ENCODE measurements around the gene TRIM25. TPM values are rescaled to one million over a fixed set of nuclear protein-coding genes. Genes with fewer than 3 reads are reported as not detected.

TRIM25 gene
- 58.3 TPM for total RNA-seq
- polyA plus RNA-seq, result 1 to 10 TPM; 4.6 to 7.8 (median 5.7) TPM

DNA sequence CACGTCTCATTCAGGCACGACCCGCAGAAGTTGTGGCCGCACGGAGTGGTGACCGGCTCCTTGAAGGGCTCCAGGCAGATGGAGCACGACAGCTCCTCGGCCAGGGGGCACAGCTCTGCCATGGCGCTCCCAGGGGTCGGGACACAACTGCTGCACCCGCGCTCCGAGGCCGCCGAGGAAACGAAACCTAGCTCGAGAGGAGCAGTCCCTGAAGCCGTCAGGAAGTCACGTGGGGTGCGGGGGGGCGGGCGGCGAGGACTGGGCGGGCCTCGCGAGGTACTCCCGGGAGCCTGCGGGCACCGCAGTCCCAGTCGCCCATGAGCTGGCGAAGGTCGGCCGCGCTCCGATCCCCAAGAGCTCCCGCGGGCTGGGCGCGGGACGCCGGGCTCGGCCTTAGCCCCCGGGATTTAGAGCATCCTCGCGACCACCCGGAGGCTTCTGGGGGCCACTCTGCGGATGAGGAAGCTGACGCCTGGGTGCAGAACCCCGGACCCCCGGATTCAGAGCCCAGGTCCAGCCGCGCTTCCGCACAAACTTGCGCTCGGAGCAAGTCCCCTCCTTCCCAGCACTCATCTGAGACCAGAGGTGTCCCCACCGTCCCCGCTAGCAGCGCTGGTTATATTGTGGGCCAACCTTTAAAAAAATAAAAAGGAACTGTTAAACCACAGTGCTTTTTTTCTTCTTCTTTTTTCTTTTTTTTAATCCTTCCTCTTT lies at the start of gene TRIM25:
TSS of gene TRIM25 (minus strand) at position 183 of the 714 bp plus-strand sequence. CDS start at position 122, 61 bp downstream.
- ATAC-seq (ENCODE audit: low read depth in 2 of 2) (peak; percentile 87 to 88), DNase-seq (peak; percentile 81 to 94 (median 85))
- H3K9me3 ChIP-seq (ENCODE audit: control insufficient read depth in 2 of 2, low read length in 2 of 2), result peaks cover 0 to 7% of the 10 kb centered on the region in 2 experiments
- peak within 1 kb of the TSS; percentile 88 for H3K4me3 ChIP-seq (ENCODE audit: low read depth, low read length)
- peak within 1 kb of the TSS; percentile 80 for H3K27ac ChIP-seq (ENCODE audit: insufficient read depth, low read length, poor library complexity, severe bottlenecking)
- Mint-ChIP-seq H3K36me3 (peaks cover 6% of the 10 kb centered on the region), H3K9me3 (peaks cover 0 to 5% (median 0%) of the 10 kb centered on the region in 7 donors), H3K4me1 (peaks cover 7 to 53% (median 38%) of the 10 kb centered on the region in 4 donors), H3K4me3 (peak within 1 kb of the TSS; percentile 90 to 100 (median 96)), H3K27me3 (no peaks in the 10 kb centered on the region), H3K27ac (peak within 1 kb of the TSS; percentile 89 to 98 (median 97))
- H3K27me3 ChIP-seq (ENCODE audit: control insufficient read depth, insufficient read depth, low read length), result no peaks in the 10 kb centered on the region
- no peaks in the 10 kb centered on the region for H3K36me3 ChIP-seq (ENCODE audit: control insufficient read depth, insufficient read depth, low read length)
- peaks cover 53% of the 10 kb centered on the region for H3K4me1 ChIP-seq (ENCODE audit: control insufficient read depth, insufficient read depth, low read length, poor library complexity, severe bottlenecking)

GRCh38 chr17:56960596-56961538 lies 47.0 kb upstream of the TRIM25 start, which contains the start of gene COIL:
Gene COIL (minus strand): TSS chr17:56961050. CDS start chr17:56961019, 31 bp downstream.
- Mint-ChIP-seq H3K4me3 (peak within 1 kb of the TSS; percentile 90 to 91 (median 90)), H3K9me3 (peaks cover 0 to 3% (median 0%) of the 10 kb centered on the region in 7 donors), H3K27me3 (peaks cover 9% of the 10 kb centered on the region), H3K36me3 (peaks cover 8% of the 10 kb centered on the region), H3K27ac (peak within 1 kb of the TSS; percentile 43 to 94 (median 90)), H3K4me1 (peaks cover 11 to 37% (median 20%) of the 10 kb centered on the region in 4 donors)
- DNase-seq (peak; percentile 85 to 94 (median 93)), ATAC-seq (ENCODE audit: low read depth in 2 of 2) (peak; percentile 98 to 99)
- peaks cover 15% of the 10 kb centered on the region for H3K4me1 ChIP-seq (ENCODE audit: control insufficient read depth, insufficient read depth, low read length, poor library complexity, severe bottlenecking)
- H3K4me3 ChIP-seq (ENCODE audit: low read depth, low read length), result peak within 1 kb of the TSS; percentile 80
- H3K9me3 ChIP-seq (ENCODE audit: control insufficient read depth in 2 of 2, low read length in 2 of 2), result no peaks in the 10 kb centered on the region
- H3K36me3 ChIP-seq (ENCODE audit: control insufficient read depth, insufficient read depth, low read length), result peaks cover 6% of the 10 kb centered on the region
- peak within 1 kb of the TSS; percentile 90 for H3K27ac ChIP-seq (ENCODE audit: insufficient read depth, low read length, poor library complexity, severe bottlenecking)
- H3K27me3 ChIP-seq (ENCODE audit: control insufficient read depth, insufficient read depth, low read length), result no peaks in the 10 kb centered on the region

DNA sequence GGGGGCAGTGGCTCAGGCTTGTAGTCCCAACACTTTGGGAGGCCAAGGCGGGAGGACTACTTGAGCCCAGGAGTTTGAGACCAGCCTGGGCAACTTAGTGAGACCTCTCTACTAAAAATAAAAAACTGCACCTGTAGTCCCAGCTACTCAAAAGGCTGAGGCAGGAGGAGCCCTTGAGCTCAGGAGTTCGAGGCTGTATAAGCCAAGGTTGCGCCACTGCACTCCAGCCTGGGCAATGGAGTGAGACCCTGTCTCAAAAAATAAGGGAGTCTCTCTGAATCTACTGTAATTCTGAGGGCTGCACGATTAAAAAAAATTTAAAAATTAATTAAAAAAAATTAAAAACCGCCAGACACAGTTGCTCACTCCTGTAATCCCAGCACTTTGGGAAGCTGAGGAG lies 43.1 kb upstream of the TRIM25 start:
- Mint-ChIP-seq H3K4me3 (no peak overlapping the region), H3K27me3 (no peaks in the 10 kb centered on the region), H3K4me1 (peaks cover 15 to 54% (median 26%) of the 10 kb centered on the region in 4 donors), H3K9me3 (no peaks in the 10 kb centered on the region), H3K36me3 (peaks cover 8% of the 10 kb centered on the region), H3K27ac (no peak overlapping the region)
- Histone ChIP-seq H3K9me3 (ENCODE audit: control insufficient read depth in 2 of 2, low read length in 2 of 2) (no peaks in the 10 kb centered on the region), H3K27me3 (ENCODE audit: control insufficient read depth, insufficient read depth, low read length) (no peaks in the 10 kb centered on the region), H3K4me3 (ENCODE audit: low read depth, low read length) (no peak overlapping the region), H3K27ac (ENCODE audit: insufficient read depth, low read length, poor library complexity, severe bottlenecking) (no peak overlapping the region), H3K4me1 (ENCODE audit: control insufficient read depth, insufficient read depth, low read length, poor library complexity, severe bottlenecking) (peaks cover 15% of the 10 kb centered on the region), H3K36me3 (ENCODE audit: control insufficient read depth, insufficient read depth, low read length) (peaks cover 6% of the 10 kb centered on the region)
- ATAC-seq (ENCODE audit: low read depth in 2 of 2) (no peak), DNase-seq (no peak)

GRCh38 chr17:56949595-56949994 lies 35.7 kb upstream of the TRIM25 start:
- no peaks in the 10 kb centered on the region for H3K27me3 ChIP-seq (ENCODE audit: control insufficient read depth, insufficient read depth, low read length)
- H3K4me1 ChIP-seq (ENCODE audit: control insufficient read depth, insufficient read depth, low read length, poor library complexity, severe bottlenecking), result no peaks in the 10 kb centered on the region
- peak in 1 of 3 donors; percentile 47 for DNase-seq
- Mint-ChIP-seq H3K27me3 (no peaks in the 10 kb centered on the region), H3K9me3 (peaks cover 0 to 1% (median 0%) of the 10 kb centered on the region in 7 donors), H3K4me1 (peaks cover 14 to 35% (median 19%) of the 10 kb centered on the region in 4 donors), H3K27ac (peak overlapping the region; percentile 21 to 72 (median 38)), H3K4me3 (no peak overlapping the region), H3K36me3 (peaks cover 31% of the 10 kb centered on the region)
- peaks cover 38% of the 10 kb centered on the region for H3K36me3 ChIP-seq (ENCODE audit: control insufficient read depth, insufficient read depth, low read length)
- H3K27ac ChIP-seq (ENCODE audit: insufficient read depth, low read length, poor library complexity, severe bottlenecking), result no peak overlapping the region
- no peak for ATAC-seq (ENCODE audit: low read depth in 2 of 2)
- no peak overlapping the region for H3K4me3 ChIP-seq (ENCODE audit: low read depth, low read length)
- no peaks in the 10 kb centered on the region for H3K9me3 ChIP-seq (ENCODE audit: control insufficient read depth in 2 of 2, low read length in 2 of 2)

GRCh38 chr17:56948491-56948890 lies 34.6 kb upstream of the TRIM25 start:
- Histone ChIP-seq H3K36me3 (ENCODE audit: control insufficient read depth, insufficient read depth, low read length) (peaks cover 46% of the 10 kb centered on the region), H3K27ac (ENCODE audit: insufficient read depth, low read length, poor library complexity, severe bottlenecking) (no peak overlapping the region), H3K9me3 (ENCODE audit: control insufficient read depth in 2 of 2, low read length in 2 of 2) (no peaks in the 10 kb centered on the region), H3K27me3 (ENCODE audit: control insufficient read depth, insufficient read depth, low read length) (no peaks in the 10 kb centered on the region), H3K4me1 (ENCODE audit: control insufficient read depth, insufficient read depth, low read length, poor library complexity, severe bottlenecking) (no peaks in the 10 kb centered on the region), H3K4me3 (ENCODE audit: low read depth, low read length) (no peak overlapping the region)
- peaks cover 14 to 32% (median 17%) of the 10 kb centered on the region in 4 donors for H3K4me1 Mint-ChIP-seq
- DNase-seq, result no peak
- no peak for ATAC-seq (ENCODE audit: low read depth in 2 of 2)
- peaks cover 0 to 1% (median 0%) of the 10 kb centered on the region in 7 donors for H3K9me3 Mint-ChIP-seq
- H3K4me3 Mint-ChIP-seq, result no peak overlapping the region
- peaks cover 36% of the 10 kb centered on the region for H3K36me3 Mint-ChIP-seq
- no peak overlapping the region for H3K27ac Mint-ChIP-seq
- no peaks in the 10 kb centered on the region for H3K27me3 Mint-ChIP-seq

DNA sequence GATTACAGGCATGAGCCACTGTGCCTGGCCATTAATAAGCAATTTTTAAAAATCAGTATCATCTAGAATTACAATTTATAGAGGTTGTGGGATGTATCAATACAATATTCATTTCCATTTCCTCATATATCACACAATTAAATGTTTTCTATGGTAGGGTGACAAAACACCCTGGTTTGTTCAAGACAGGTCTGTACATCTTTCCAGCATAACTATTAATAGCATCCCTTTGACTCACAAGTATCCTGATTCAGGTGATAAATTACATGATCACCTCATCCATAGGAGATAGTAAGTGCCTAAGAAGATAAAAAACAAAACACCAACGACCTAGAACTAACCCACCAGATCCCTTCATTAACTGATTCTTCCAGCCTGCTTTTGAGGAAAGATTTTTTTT lies 33.9 kb upstream of the TRIM25 start:
- Mint-ChIP-seq H3K36me3 (peaks cover 41% of the 10 kb centered on the region), H3K9me3 (peaks cover 0 to 1% (median 0%) of the 10 kb centered on the region in 7 donors), H3K27me3 (no peaks in the 10 kb centered on the region), H3K27ac (no peak overlapping the region), H3K4me1 (peaks cover 13 to 30% (median 15%) of the 10 kb centered on the region in 4 donors), H3K4me3 (no peak overlapping the region)
- ATAC-seq (ENCODE audit: low read depth in 2 of 2) (no peak), DNase-seq (no peak)
- Histone ChIP-seq H3K27me3 (ENCODE audit: control insufficient read depth, insufficient read depth, low read length) (no peaks in the 10 kb centered on the region), H3K4me1 (ENCODE audit: control insufficient read depth, insufficient read depth, low read length, poor library complexity, severe bottlenecking) (no peaks in the 10 kb centered on the region), H3K36me3 (ENCODE audit: control insufficient read depth, insufficient read depth, low read length) (peaks cover 49% of the 10 kb centered on the region), H3K27ac (ENCODE audit: insufficient read depth, low read length, poor library complexity, severe bottlenecking) (no peak overlapping the region), H3K4me3 (ENCODE audit: low read depth, low read length) (no peak overlapping the region), H3K9me3 (ENCODE audit: control insufficient read depth in 2 of 2, low read length in 2 of 2) (no peaks in the 10 kb centered on the region)

DNA sequence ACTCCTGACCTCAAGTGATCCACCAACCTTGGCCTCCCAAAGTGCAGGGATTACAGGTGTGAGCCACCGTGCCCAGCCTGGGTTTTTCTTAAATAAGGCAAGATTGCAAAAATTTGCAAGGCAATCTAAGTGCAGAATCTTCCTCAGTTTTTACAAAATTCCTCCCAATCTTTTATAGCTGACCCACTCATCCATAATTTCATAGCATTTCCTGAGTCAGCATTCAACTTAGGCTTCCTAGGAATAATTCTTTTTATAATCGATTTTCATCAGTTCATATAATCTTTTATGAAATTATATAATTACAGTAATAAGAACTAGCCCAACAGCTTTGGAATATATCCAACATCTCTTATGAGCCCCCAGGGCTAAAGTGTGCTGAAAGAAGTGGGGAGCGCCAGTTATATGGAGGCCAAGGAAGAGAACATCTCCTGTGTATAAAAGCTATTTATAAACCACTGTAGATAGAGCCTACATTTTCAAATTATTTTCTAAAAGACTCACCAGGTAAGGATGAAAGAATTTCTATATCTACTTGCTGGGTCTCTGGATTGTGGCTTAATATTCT lies 32.2 kb upstream of the TRIM25 start:
- H3K36me3 ChIP-seq (ENCODE audit: control insufficient read depth, insufficient read depth, low read length), result peaks cover 60% of the 10 kb centered on the region
- no peak overlapping the region for H3K4me3 Mint-ChIP-seq
- peaks cover 0 to 1% (median 0%) of the 10 kb centered on the region in 7 donors for H3K9me3 Mint-ChIP-seq
- H3K9me3 ChIP-seq (ENCODE audit: control insufficient read depth in 2 of 2, low read length in 2 of 2), result no peaks in the 10 kb centered on the region
- no peak overlapping the region for H3K27ac ChIP-seq (ENCODE audit: insufficient read depth, low read length, poor library complexity, severe bottlenecking)
- no peaks in the 10 kb centered on the region for H3K27me3 Mint-ChIP-seq
- peaks cover 52% of the 10 kb centered on the region for H3K36me3 Mint-ChIP-seq
- H3K4me1 ChIP-seq (ENCODE audit: control insufficient read depth, insufficient read depth, low read length, poor library complexity, severe bottlenecking), result no peaks in the 10 kb centered on the region
- no peaks in the 10 kb centered on the region for H3K27me3 ChIP-seq (ENCODE audit: control insufficient read depth, insufficient read depth, low read length)
- no peak for ATAC-seq (ENCODE audit: low read depth in 2 of 2)
- peak overlapping the region in 1 of 3 donors; percentile 32 for H3K27ac Mint-ChIP-seq
- no peak for DNase-seq
- H3K4me1 Mint-ChIP-seq, result peaks cover 13 to 31% (median 14%) of the 10 kb centered on the region in 4 donors
- H3K4me3 ChIP-seq (ENCODE audit: low read depth, low read length), result no peak overlapping the region

Data from CD4-positive, CD25-positive, alpha-beta regulatory T cell (primary cell).